Glutamatergic neuron (in vitro differentiated cells): Measurements from ENCODE around the gene PLCL2. TPM values are rescaled to one million over a fixed set of nuclear protein-coding genes. Genes with fewer than 3 reads are reported as not detected.

ENCODE experiments used
- DNase-seq: peaks from one replicate; pipeline ENCODE4 v3.0.0; 2022
- H3K27ac Mint-ChIP-seq: one replicate; pipeline ENCODE4 v1.8.0; 2020; ENCODE audit warnings: mild to moderate bottlenecking, mixed read lengths, inconsistent platforms; ENCODE audit not compliant: unreplicated experiment
- H3K27me3 Mint-ChIP-seq: one replicate; pipeline ENCODE4 v1.8.0; 2020; ENCODE audit warnings: mild to moderate bottlenecking, moderate library complexity, mixed read lengths, inconsistent platforms; ENCODE audit not compliant: unreplicated experiment
- H3K36me3 Mint-ChIP-seq: one replicate; pipeline ENCODE4 v1.8.0; 2020; ENCODE audit warnings: mild to moderate bottlenecking, mixed read lengths, inconsistent platforms; ENCODE audit not compliant: unreplicated experiment
- H3K4me1 Mint-ChIP-seq: one replicate; pipeline ENCODE4 v1.8.0; 2020; ENCODE audit warnings: mild to moderate bottlenecking, low read depth, mixed read lengths, inconsistent platforms; ENCODE audit not compliant: unreplicated experiment
- H3K4me3 Mint-ChIP-seq: one replicate; pipeline ENCODE4 v1.8.0; 2020; ENCODE audit warnings: mild to moderate bottlenecking, mixed read lengths, inconsistent platforms; ENCODE audit not compliant: unreplicated experiment
- H3K9me3 Mint-ChIP-seq: one replicate; pipeline ENCODE4 v1.8.0; 2020; ENCODE audit warnings: mild to moderate bottlenecking, moderate library complexity, mixed read lengths, inconsistent platforms; ENCODE audit not compliant: unreplicated experiment
- CTCF ChIP-seq: fragments of 200-600 bp; sonication (generic); IDR thresholded peaks from one replicate; pipeline ENCODE4 v1.5.0; 2021; ENCODE audit not compliant: partially characterized antibody, unreplicated experiment
- total RNA-seq: library from RNA; stranded (reverse); fragmentation: NEBNext Ultra II Directional; extraction: Animal tissue kit (Norgen Biotek cat#: 25700); gene quantifications from one replicate; pipeline ENCODE4 v1.2.1, GENCODE V29; 2021; ENCODE audit not compliant: unreplicated experiment

The PLCL2 gene
- total RNA-seq, 1 donor from 2014 or later = 71.1 TPM

GRCh38 chr3:16993227-16993626 lies 108.5 kb downstream of the PLCL2 start:
- H3K27me3 Mint-ChIP-seq = peaks cover 12% of the 10 kb centered on the region
- DNase-seq = no peak
- peaks cover 23% of the 10 kb centered on the region for H3K4me1 Mint-ChIP-seq
- H3K4me3 Mint-ChIP-seq = no peak overlapping the region
- H3K9me3 Mint-ChIP-seq = peaks cover 5% of the 10 kb centered on the region
- peak overlapping the region; percentile 33 for H3K27ac Mint-ChIP-seq
- TF ChIP-seq CTCF = no peak
- H3K36me3 Mint-ChIP-seq = no peaks in the 10 kb centered on the region

- Mint-ChIP-seq H3K27me3 (peaks cover 12% of the 10 kb centered on the region), H3K9me3 (peaks cover 5% of the 10 kb centered on the region), H3K27ac (peak overlapping the region; percentile 7), H3K4me3 (no peak overlapping the region), H3K36me3 (no peaks in the 10 kb centered on the region), H3K4me1 (peaks cover 23% of the 10 kb centered on the region)
- no peak for DNase-seq
- TF ChIP-seq CTCF = no peak
Measured at GRCh38 chr3:16994854-16995525, 110.2 kb downstream of the PLCL2 start.

- Mint-ChIP-seq H3K27ac (no peak overlapping the region), H3K9me3 (peaks cover 5% of the 10 kb centered on the region), H3K36me3 (no peaks in the 10 kb centered on the region), H3K4me3 (no peak overlapping the region), H3K4me1 (peaks cover 23% of the 10 kb centered on the region), H3K27me3 (peaks cover 13% of the 10 kb centered on the region)
- no peak for TF ChIP-seq CTCF
- no peak for DNase-seq
Measured at GRCh38 chr3:16995601-16996000, 110.8 kb downstream of the PLCL2 start.

GRCh38 chr3:16998236-16998923 lies 113.6 kb downstream of the PLCL2 start:
- Mint-ChIP-seq H3K4me1 (peaks cover 16% of the 10 kb centered on the region), H3K36me3 (peaks cover 16% of the 10 kb centered on the region), H3K4me3 (no peak overlapping the region), H3K27me3 (peaks cover 8% of the 10 kb centered on the region), H3K9me3 (peaks cover 5% of the 10 kb centered on the region), H3K27ac (no peak overlapping the region)
- no peak for DNase-seq
- TF ChIP-seq CTCF = no peak

- peaks cover 6% of the 10 kb centered on the region for H3K27me3 Mint-ChIP-seq
- H3K9me3 Mint-ChIP-seq = peaks cover 5% of the 10 kb centered on the region
- H3K36me3 Mint-ChIP-seq = peaks cover 16% of the 10 kb centered on the region
- H3K4me1 Mint-ChIP-seq = peaks cover 10% of the 10 kb centered on the region
- DNase-seq = no peak
- no peak overlapping the region for H3K4me3 Mint-ChIP-seq
- no peak for TF ChIP-seq CTCF
- H3K27ac Mint-ChIP-seq = no peak overlapping the region
Measured at GRCh38 chr3:16999161-16999560, 114.4 kb downstream of the PLCL2 start.
